ENCODE measurements around the gene PHF14.

- no peak for TF ChIP-seq EZH2 (IDR thresholded peaks at IDR 0.05; ENCODE audit: low read depth, unreplicated experiment)
- no peak for TF ChIP-seq CTCF (conservative IDR thresholded peaks at IDR 0.05; ENCODE audit: low read depth in 2 of 2)
- TF ChIP-seq ETS1 (IDR thresholded peaks at IDR 0.05), result no peak
- no peak for TF ChIP-seq POLR2AphosphoS5 (IDR thresholded peaks at IDR 0.05; ENCODE audit: low read depth)
- no peak for TF ChIP-seq NANOG (IDR thresholded peaks at IDR 0.05; ENCODE audit: borderline replicate concordance)
- TF ChIP-seq EZH2phosphoT487 (IDR thresholded peaks at IDR 0.05; ENCODE audit: unreplicated experiment), result no peak
- TF ChIP-seq REST (IDR thresholded peaks at IDR 0.05; ENCODE audit: unreplicated experiment), result no peak
- no peak for TF ChIP-seq STAT1 (IDR thresholded peaks at IDR 0.05; ENCODE audit: unreplicated experiment)
- no peak for TF ChIP-seq JUNB (IDR thresholded peaks at IDR 0.05; ENCODE audit: unreplicated experiment)
- TF ChIP-seq CREB1 (CRISPR knock-in tag; IDR thresholded peaks at IDR 0.05; ENCODE audit: low read depth), result no peak
- TF ChIP-seq ZNF331 (CRISPR knock-in tag; IDR thresholded peaks at IDR 0.05; ENCODE audit: low read depth), result no peak
- TF ChIP-seq, protein P1, sequence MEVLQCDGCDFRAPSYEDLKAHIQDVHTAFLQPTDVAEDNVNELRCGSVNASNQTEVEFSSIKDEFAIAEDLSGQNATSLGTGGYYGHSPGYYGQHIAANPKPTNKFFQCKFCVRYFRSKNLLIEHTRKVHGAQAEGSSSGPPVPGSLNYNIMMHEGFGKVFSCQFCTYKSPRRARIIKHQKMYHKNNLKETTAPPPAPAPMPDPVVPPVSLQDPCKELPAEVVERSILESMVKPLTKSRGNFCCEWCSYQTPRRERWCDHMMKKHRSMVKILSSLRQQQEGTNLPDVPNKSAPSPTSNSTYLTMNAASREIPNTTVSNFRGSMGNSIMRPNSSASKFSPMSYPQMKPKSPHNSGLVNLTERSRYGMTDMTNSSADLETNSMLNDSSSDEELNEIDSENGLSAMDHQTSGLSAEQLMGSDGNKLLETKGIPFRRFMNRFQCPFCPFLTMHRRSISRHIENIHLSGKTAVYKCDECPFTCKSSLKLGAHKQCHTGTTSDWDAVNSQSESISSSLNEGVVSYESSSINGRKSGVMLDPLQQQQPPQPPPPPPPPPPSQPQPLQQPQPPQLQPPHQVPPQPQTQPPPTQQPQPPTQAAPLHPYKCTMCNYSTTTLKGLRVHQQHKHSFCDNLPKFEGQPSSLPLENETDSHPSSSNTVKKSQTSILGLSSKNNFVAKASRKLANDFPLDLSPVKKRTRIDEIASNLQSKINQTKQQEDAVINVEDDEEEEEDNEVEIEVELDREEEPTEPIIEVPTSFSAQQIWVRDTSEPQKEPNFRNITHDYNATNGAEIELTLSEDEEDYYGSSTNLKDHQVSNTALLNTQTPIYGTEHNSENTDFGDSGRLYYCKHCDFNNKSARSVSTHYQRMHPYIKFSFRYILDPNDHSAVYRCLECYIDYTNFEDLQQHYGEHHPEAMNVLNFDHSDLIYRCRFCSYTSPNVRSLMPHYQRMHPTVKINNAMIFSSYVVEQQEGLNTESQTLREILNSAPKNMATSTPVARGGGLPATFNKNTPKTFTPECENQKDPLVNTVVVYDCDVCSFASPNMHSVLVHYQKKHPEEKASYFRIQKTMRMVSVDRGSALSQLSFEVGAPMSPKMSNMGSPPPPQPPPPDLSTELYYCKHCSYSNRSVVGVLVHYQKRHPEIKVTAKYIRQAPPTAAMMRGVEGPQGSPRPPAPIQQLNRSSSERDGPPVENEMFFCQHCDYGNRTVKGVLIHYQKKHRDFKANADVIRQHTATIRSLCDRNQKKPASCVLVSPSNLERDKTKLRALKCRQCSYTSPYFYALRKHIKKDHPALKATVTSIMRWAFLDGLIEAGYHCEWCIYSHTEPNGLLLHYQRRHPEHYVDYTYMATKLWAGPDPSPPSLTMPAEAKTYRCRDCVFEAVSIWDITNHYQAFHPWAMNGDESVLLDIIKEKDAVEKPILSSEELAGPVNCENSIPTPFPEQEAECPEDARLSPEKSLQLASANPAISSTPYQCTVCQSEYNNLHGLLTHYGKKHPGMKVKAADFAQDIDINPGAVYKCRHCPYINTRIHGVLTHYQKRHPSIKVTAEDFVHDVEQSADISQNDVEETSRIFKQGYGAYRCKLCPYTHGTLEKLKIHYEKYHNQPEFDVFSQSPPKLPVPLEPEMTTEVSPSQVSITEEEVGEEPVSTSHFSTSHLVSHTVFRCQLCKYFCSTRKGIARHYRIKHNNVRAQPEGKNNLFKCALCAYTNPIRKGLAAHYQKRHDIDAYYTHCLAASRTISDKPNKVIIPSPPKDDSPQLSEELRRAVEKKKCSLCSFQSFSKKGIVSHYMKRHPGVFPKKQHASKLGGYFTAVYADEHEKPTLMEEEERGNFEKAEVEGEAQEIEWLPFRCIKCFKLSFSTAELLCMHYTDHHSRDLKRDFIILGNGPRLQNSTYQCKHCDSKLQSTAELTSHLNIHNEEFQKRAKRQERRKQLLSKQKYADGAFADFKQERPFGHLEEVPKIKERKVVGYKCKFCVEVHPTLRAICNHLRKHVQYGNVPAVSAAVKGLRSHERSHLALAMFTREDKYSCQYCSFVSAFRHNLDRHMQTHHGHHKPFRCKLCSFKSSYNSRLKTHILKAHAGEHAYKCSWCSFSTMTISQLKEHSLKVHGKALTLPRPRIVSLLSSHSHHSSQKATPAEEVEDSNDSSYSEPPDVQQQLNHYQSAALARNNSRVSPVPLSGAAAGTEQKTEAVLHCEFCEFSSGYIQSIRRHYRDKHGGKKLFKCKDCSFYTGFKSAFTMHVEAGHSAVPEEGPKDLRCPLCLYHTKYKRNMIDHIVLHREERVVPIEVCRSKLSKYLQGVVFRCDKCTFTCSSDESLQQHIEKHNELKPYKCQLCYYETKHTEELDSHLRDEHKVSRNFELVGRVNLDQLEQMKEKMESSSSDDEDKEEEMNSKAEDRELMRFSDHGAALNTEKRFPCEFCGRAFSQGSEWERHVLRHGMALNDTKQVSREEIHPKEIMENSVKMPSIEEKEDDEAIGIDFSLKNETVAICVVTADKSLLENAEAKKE (CRISPR knock-in tag; IDR thresholded peaks at IDR 0.05), result no peak
These were observed 195.0 kb downstream of the PHF14 start for GRCh38 chr7:11168650-11169170.
